Right lobe of liver (tissue), 4 donors: ENCODE results near the gene STARD8.

Experiments used
- POLR2A ChIP-seq: fragments of 450-650 bp; IDR thresholded peaks from one replicate; pipeline ENCODE4 v1.6.1; 2017; ENCODE audit warnings: antibody characterized with exemption, mild to moderate bottlenecking
- TF ChIP-seq, protein P1 (sequence below), 4 donors: fragments of 200-600 bp in 3 of 4; fragments of 450-650 bp in 1 of 4; IDR thresholded peaks; one replicate each; pipeline versions ENCODE4 v1.5.1 to v1.8.0; 2016 to 2022; ENCODE audit warnings: antibody characterized with exemption in 4 of 4, mild to moderate bottlenecking in 2 of 4
- donor health status: DM: no; HTN: no; CAD: no.
- donor health status: DM: no; HTN: no; CAD: no.
- donor health status: DM: no; HTN: yes; CAD: no.

DNA sequence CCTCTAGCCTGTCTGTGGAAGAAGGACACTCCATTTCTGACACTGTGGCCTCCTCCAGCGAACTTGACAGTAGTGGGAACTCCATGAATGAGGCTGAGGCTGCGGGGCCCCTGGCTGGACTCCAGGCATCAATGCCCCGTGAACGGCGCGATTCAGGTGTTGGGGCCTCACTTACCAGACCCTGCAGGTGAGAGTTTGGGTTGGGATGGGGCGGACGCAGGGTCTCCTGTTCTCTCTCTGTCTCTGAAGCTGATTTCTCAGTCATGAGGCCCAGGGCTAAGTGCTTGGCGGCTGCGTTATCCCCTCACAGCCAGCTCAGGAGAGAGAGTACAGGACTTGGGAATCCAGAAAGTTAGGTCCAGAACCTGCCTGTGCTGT, 71.0 kb downstream of the STARD8 start:
- no peak for TF ChIP-seq POLR2A
- TF ChIP-seq, protein P1, sequence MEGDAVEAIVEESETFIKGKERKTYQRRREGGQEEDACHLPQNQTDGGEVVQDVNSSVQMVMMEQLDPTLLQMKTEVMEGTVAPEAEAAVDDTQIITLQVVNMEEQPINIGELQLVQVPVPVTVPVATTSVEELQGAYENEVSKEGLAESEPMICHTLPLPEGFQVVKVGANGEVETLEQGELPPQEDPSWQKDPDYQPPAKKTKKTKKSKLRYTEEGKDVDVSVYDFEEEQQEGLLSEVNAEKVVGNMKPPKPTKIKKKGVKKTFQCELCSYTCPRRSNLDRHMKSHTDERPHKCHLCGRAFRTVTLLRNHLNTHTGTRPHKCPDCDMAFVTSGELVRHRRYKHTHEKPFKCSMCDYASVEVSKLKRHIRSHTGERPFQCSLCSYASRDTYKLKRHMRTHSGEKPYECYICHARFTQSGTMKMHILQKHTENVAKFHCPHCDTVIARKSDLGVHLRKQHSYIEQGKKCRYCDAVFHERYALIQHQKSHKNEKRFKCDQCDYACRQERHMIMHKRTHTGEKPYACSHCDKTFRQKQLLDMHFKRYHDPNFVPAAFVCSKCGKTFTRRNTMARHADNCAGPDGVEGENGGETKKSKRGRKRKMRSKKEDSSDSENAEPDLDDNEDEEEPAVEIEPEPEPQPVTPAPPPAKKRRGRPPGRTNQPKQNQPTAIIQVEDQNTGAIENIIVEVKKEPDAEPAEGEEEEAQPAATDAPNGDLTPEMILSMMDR (IDR thresholded peaks at IDR 0.05): no peak
